GM21390 (cell line): ENCODE results near the gene ALG1L2.
"Not testable (repeated sequence)": the region's sequence is repeated elsewhere in the genome, so short reads cannot be mapped to it uniquely, and the experiment has no call there.

ENCODE experiments used
- ATAC-seq: cut with Tn5 transposase; IDR thresholded peaks from one replicate; pipeline ENCODE4 v1.9.1; 2021; ENCODE audit not compliant: unreplicated experiment

Gene ALG1L2

DNA sequence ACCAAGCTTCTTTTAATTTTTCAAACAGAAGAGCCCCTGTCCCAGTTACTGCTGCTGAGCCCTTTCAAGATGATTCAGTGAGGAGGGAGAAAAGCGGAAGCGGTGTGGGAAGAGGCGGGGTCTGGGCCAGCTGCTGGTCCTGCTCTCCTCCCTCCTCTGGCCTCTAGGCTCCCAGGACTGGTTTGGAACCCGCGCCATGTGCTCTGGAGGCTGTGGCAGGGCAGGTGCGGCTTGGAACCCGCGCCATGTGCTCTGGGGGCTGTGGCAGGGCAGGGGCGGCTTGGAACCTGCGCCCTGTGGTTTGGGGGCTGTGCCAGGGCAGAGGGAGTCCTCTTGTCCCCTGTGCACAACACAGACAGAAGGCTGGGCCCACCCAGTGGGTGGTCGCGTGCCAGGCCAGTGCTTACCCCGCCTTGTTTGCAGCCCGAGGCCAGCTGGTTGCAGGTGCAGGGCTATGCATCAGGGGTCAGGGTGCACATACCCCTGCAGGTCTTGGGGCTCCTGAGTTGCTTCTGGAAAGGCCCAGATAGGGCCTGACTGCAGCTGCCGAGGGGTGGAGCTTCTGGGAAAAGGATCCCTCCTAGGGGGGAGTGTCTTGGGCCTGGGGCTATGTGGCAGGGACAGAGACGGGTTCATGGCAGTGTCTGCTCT lies 12.2 kb downstream of the ALG1L2 start:
- no peak for ATAC-seq

DNA sequence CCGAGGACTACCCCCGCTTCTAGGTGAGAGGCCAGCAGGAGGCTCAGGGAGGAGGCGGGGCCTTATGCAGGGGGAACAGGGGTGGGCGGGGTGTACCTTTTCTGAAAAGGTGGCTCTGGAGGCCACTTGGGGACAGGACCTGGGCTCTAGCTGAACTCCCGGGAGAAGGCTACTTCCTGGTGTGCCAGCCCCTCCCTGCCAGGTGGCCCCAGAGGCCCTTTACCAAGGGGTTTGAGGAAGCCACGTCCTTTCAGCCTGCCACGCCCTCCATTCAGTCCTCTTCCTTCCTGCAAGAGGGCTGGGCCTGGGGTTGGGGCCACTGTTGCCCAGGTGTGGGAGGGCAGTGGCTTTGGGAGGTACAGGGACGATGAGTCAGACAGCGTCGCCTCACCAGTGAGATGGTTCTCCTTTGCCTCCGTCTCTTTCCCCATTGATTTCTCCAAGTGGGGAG lies 12.9 kb downstream of the ALG1L2 start:
- ATAC-seq: not testable (repeated sequence)

DNA sequence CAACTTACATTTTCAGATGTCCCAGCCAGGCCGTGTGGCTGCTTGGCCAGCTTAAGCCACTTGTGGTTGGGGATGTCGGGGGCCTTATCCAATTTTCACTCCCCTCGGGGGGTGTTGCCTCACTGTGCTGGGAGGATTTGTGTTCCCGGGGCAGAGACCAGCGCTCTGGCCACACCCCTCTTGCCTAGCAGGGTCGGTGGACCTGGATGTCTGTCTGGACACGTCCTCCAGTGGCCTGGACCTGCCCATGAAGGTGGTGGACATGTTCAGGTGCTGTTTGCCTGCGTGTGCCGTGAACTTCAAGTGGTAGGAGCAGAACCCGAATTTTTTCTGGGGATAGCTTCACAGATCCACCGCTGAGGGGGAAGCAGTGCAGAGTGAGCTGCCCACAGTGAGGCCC lies 14.2 kb downstream of the ALG1L2 start:
- not testable (repeated sequence) for ATAC-seq

DNA sequence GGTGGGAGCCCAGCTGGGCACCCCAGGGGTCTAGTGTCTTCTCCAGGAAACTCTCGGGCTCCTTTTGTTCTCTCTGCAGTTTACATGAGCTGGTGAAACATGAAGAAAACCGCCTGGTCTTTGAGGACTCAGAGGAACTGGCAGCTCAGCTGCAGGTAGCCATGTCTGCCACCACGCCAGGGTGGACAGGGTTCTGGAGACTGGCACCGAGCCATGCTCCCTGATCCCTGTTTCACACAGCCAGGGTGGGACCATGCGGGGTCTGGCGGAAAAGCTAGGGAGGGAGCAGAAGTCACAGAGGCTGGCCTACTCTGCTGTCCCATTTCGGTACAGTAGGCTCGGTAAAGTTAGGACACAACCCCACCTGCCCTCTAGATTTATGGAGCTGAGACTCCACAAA lies 15.5 kb downstream of the ALG1L2 start:
- not testable (repeated sequence) for ATAC-seq

DNA sequence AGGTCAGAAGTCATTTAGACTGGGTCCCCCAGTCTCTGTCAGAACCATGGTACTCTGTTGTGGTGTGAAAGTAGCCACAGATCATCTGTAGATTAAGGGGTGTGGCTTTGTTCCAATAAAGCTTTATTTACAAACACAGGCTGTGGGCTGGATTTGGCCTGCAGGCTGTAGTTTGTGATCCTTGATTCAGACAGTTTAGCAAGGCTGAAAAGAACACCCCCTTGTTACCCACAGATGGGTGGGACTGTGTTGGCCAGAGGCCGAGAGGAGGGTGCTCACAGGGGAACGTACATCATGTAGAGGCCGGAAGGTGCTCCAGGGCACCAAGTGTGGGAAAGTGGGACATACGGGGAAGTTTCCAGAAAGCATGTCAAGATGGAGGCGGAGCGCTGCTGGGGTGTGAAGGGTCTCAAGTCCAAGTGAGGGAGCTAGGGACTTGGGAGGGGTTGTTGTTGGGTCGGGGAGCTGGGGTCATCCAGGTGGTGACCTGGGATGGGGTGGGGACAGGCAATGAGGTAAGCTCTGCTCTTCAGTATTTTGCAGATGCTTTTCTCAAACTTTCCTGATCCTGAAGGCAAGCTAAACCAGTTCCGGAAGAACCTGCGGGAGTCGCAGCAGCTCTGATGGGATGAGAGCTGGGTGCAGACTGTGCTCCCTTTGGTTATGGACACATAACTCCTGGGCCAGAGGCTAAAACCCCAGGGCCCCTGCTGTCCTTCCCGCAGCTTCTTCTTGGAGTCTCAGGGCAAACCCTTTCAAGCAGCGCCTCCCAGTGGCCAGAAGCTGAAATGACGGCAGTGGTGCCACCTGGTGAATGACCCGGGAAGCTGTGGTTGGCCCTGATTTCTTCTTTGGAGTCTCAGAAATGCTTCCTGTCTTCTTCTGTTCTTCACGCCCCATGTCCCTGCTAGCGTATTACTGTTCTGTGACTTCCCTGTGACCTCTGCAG lies 16.3 kb downstream of the ALG1L2 start:
- ATAC-seq: not testable (repeated sequence)

DNA sequence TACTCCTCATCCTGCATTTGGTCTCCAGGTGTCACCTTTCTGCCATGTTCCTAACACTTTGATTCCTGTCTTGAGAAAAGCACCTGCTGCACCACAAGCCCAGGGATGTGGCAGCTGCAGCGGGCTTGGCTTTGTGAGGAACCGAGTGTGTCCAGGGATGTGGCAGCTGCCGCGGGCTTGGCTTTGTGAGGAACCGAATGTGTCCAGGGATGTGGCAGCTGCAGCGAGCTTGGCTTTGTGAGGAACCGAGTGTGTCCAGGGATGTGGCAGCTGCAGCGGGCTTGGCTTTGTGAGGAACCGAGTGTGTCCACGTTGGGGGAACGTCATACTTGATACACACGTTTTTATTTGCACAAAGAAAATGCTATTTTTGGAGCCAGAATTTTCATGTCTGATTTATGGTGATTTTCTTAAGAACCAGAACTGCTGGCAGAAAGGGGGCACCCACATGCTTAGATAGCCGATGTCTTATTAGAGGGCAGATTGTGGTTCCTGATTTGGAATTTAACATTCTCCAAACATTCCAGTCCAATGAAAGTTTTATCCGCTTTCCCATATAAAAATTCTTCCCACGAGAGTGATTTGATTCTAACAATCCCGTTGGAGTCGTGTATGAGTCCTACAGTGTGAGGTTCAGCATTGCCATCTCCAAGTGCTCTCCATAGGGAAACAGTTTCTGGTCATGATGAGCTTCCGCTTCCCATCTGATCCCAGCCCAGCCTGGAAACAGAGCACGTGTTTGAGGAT lies 17.2 kb downstream of the ALG1L2 start:
- not testable (repeated sequence) for ATAC-seq

DNA sequence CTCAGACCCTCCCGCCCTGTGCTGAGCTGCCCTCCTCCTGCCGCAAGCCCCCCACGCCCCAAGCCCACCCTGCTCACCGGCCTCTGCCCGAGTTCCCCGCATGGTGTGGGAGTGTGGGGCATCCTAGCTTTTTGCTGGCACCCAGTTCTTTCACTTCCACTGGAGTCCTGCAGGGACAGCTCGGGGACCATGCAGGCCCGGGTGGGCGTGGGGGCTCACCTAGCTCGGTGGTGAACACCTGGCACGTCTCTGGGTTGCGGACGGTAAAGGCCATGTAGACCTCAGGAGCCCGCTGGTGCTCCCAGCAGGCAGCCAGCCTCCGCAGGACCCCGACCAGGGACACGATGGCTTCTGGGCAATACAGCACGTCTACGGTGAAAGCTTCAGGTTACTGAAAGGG lies 20.9 kb downstream of the ALG1L2 start:
- ATAC-seq: not testable (repeated sequence)

DNA sequence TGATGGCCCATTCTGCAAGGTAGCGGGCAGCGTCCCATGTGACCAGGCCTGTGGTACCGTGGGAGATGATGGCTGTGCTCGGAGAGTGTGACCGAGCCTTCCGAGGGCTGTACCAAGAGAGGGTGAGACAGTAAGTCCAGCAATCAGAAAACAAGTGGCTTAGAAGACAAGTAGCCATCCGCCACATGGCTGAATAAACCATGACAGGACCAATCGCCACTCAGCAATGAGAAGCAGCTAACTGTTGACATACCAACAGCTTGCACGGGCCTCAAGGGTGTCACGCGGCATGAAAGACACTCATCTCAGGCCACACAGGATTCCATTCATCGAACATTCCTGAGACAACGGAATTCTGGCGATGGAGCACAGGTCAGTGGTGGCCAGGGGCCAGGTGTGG lies 22.6 kb downstream of the ALG1L2 start:
- not testable (repeated sequence) for ATAC-seq

DNA sequence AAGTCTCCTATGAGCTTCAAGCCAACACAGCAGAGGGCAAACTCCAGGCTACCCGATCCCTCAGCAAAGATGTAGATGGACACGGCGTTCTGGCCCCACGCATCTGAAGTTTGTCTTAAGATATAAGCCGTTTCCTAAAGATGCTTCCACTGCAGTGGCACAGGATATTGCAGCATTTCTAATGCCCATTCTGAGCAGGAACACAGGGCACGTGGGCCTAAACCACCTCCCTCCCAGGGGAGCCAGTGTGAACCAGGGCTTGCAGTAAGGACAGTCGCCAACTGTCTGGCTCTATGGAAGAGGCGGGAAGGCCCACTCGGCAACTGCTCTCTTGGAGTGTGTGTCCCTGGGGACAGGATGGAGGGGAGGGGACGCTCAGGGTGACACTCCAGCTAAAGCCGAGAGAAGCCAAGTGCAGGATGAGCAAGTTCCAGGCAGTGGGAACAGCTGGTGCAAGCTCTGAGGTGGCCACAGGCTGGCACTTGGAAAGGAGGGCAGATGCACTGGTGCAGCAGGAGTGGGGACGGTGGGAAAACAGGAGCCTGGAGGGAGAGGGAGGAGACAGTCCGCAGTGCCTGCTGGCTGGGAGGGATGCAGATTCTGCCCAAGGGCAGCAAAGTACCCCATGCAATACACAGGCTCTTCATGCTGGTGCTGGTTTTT lies 25.8 kb downstream of the ALG1L2 start:
- not testable (repeated sequence) for ATAC-seq

DNA sequence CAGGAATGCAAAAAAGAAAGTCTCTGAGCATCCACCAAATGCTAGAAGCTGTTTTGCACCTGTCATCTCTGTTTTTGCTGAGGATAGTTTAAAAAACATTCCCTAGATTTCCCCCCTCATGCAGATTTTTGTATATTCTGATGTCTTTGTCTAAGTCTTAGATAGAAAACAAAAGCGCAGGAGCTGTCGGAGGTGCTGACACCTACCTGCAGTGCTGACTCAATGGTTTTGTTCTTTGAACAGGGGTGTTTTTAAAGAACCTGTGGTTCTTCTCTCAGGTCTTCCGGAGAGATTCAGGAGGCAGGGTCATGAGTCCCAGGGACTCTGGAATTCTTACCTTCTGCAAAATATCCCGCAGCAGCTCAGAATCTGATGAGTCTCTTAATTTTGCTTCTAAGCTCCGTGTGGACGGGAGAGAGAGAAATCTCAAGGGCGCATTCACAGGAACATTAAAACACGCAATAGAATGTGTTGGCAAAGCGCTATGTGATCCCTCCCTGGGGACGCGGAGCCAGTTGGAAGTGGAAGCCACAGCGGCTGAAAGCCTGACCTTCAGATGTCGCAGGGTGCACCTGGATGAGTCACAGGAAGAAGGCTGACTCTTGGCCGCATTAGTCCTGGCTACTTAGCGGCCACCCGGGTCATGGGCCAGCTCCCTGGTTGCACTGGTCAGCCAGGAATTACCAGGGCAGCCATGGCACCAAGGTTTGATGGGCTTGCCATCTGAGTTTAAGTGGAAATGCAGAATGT lies 27.4 kb downstream of the ALG1L2 start:
- ATAC-seq: not testable (repeated sequence)

DNA sequence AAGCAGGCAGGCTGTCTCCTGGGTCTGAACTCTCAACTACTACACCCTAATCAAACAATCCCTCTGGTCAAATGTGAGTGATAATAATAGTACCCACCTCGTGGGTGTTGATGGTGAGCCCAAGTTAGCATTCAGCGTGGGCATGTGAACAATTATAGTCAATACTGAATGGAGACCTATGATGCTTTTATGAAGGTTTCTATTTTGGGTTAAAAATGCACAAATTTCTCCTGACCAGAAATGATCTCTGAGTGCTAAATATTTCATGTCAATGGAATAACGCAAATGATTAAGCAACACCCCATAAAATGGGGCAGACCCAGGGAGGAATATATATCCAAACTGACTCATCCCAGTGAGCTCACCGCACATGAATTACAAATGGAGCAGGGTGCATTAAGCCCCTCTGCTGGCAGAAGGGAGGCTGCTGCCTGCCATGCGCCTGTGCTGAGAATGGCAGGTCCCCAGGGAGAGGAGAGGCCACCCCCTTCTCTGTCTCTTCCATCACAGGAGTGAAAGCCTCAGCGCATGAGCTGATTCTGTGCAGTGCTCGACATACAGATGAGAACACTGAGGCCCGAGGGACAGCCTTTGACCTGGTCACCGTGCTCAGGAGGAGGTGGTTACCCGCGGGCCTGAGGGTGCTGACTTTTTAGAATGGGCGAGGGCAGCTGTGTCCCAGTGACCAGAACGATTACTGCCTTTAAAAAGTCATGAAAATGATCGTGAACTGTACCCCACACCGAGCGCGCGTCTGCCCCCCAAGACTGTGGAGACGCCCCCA lies 28.9 kb downstream of the ALG1L2 start:
- not testable (repeated sequence) for ATAC-seq

DNA sequence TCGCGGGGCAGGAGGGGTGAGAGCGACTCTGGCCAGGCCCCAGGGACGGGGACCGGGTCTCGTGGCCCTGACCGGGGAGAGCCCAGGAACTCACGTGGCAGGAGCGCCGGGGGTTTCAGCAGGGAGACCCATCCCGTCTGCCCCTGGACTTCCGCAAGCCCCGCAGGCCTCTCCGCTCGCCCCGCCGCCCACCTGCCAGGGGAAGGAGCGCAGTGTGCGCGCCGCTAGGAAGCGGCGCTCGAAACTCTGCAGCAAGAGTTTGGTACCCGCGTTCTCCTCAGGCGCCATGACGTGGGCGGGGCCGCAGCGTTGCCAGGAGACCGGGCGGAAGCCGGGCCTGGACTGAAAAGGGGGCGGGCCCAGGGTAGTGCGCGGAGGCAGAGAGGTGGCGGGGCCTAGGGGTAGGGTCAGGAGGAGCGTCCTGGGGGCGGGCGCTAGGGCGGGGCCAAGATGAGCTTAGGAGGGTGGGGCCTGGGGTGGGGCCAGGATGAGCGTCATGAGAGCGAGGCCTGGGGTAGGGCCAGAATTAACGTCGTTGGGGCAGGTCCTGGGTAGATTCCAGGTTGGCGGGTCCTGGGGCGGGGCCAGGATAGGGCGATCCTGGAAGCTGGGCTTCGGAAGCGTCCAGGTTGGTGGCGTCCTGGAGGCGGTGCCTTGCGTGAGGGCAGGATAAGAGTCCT lies 29.7 kb downstream of the ALG1L2 start:
- peak; percentile 100 for ATAC-seq

DNA sequence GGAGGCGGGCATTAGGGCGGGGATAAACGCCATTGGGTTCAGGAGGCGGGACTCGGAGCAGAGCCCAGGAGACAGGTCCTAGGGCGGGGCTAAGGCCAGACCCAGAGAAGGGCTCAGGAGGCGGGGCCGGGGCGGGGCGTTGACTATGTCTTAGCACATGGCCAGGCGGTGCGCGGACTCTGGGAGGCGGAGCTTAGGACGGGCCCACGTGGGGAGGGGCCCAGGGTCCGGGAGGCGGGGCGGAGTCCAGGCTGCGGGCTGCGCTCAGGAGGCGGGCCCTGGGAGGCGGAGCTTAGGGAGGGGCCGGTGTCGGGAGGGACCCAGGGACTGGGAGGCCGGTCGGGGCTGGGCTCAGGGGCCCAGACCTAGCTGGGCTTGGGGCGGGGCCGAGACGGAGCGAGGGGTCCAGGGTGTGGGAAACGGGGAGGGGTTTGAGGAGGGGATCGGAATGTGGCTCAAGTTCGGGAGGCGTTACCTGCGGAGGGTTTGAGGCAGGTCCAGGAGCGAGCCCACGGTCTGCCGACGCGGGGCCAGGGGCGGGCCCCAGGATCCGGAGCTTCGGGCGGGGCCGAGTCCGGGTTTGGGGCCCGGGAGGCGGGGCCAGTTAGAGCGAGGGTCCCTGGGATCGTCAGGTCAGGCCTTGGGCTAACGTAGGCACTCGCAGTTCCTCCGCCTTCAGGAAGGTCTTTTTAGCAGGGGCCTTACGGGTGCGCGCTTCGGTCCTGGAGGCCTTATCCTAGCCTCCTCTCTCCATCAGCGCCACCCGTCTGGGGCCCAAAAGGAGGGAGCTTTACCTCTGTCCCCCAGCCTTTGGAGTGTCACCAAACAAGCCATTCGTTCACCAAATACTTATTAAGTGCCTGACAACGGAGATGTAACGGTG lies 30.5 kb downstream of the ALG1L2 start:
- peak; percentile 38 for ATAC-seq

DNA sequence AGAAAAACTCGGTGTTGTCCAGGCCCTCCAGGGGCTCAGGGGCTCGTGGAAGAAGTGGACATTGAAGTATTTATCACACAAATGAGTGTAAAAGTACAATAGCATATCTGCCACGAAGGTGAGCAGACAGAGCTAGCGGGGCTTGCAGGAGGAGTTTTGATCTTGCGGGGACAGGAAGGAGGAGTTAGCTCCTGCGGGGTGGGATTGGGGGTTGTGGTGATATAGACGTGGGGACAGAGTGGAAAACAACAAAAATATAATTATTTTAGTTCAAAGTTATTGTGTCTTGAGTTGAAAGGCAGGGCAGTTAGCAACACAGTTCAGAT lies 31.1 kb downstream of the ALG1L2 start:
- not testable (repeated sequence) for ATAC-seq

DNA sequence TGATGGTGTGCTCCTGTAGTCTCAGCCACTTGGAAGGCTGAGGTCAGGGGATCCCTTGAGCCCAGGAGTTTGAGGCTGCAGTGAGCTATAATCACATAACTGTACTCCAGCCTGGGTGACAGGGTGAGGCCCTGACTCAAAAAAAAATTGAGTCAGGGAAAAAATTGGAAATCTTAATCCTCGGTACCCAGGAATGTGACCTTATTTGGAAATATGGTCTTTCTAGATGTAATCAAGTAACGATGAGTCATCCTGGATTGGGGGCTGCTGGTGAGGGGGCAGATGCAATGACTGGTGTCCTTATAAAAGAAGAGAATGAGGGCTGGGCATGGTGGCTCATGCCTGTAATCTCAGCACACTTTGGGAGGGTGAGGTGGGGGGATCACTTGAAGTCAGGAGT lies 33.8 kb downstream of the ALG1L2 start:
- not testable (repeated sequence) for ATAC-seq

DNA sequence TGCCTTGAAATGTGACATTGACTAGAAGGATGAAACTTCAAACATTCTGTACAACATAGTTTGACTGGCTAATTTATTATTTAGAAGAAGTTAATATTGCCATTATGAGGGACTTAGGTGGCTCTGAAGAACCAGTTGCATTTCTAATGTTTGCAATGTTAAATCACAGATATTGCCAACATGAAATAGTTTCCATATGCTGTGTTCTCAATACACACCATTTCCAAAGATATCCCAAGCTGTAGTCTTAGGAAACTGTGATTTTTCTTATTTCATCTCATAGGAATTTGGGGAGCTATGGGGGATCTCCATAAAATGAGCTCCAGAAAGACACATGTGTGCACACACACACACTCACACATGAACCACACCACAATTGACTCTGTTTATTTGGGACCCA lies 36.3 kb downstream of the ALG1L2 start:
- ATAC-seq: no peak

DNA sequence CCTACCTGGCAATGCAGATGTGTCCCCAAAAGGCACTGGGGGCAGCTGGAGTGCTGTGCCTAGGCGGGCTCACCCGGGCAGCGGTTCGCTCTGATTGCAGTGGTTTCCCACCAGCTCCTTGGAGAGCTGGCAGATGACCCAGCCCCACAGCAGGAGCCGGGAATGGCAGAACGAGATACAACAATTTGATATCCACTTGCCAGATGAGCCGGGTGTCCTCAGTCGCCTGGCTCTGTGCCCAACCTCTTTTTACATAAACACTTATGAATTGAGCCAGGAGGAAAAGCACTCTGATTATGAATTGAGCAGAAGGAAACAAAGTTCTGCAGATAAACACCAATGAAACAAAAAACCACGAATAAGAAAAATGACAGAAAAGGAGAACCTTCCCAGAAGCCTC lies 38.2 kb downstream of the ALG1L2 start:
- ATAC-seq: not testable (repeated sequence)

DNA sequence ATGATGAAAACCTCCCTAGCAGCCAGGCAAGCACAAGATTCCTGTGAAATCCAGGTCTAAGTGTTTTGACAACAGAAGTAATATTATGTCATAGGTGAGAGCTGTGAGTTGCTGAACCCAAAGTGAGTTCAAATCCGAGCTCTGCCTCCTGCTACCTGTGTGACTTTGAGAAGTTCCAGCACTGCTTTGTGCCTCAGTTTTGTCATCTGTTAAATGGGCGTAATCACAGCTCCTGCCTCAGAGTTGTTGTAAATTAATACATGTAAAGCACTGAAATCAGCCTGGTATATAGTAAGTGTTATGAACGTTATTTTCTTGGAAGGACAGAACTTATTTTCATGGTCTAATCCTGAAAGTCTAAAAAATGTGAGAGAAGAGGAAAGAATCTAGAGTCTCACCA lies 38.7 kb downstream of the ALG1L2 start:
- not testable (repeated sequence) for ATAC-seq
